Measurements from ENCODE around the gene ITFG1. TPM values are rescaled to one million over a fixed set of nuclear protein-coding genes. Genes with fewer than 3 reads are reported as not detected.

ITFG1 gene
- total and polyA plus RNA-seq, 11 donors = 13.0 to 102 (median 70.1) TPM

DNA sequence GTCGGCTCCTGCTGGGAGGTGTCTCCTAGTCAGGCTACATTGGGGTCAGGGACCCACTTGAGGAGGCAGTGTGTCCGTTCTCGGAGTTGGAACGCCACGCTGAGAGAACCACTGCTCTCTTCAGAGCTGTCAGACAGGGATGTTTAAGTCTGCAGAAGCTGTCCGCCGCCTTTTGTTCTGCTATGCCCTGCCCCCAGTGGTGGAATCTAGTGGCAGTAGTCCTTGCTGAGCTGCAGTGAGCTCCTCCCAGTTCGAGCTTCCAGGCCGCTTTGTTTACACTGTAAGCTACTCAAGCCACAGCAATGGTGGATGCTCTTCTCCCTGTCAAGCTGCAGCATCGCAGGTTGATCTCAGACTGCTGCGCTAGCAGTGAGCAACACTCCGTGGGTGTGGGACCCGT, 36.0 kb downstream of the ITFG1 start:
- ATAC-seq = no peak
- Histone ChIP-seq H3K27me3 (no peaks in the 10 kb centered on the region), H3K36me3 (peaks cover 0 to 56% (median 47%) of the 10 kb centered on the region in 9 donors), H3K27ac (no peak overlapping the region), H3K9me3 (no peaks in the 10 kb centered on the region), H3K4me3 (no peak overlapping the region), H3K4me1 (no peaks in the 10 kb centered on the region)
- intact Hi-C loops (cut with DNase I) = no loop called here
- 88 to 96% (median 92%) methylated on average over 12 to 13 of the region's 13 CpGs for WGBS, 4 donors
- DNase-seq = no peak
- TF ChIP-seq POLR2A (IDR thresholded peaks at IDR 0.05) = no peak
- TF ChIP-seq, protein P1, sequence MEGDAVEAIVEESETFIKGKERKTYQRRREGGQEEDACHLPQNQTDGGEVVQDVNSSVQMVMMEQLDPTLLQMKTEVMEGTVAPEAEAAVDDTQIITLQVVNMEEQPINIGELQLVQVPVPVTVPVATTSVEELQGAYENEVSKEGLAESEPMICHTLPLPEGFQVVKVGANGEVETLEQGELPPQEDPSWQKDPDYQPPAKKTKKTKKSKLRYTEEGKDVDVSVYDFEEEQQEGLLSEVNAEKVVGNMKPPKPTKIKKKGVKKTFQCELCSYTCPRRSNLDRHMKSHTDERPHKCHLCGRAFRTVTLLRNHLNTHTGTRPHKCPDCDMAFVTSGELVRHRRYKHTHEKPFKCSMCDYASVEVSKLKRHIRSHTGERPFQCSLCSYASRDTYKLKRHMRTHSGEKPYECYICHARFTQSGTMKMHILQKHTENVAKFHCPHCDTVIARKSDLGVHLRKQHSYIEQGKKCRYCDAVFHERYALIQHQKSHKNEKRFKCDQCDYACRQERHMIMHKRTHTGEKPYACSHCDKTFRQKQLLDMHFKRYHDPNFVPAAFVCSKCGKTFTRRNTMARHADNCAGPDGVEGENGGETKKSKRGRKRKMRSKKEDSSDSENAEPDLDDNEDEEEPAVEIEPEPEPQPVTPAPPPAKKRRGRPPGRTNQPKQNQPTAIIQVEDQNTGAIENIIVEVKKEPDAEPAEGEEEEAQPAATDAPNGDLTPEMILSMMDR (IDR thresholded peaks at IDR 0.05) = no peak

DNA sequence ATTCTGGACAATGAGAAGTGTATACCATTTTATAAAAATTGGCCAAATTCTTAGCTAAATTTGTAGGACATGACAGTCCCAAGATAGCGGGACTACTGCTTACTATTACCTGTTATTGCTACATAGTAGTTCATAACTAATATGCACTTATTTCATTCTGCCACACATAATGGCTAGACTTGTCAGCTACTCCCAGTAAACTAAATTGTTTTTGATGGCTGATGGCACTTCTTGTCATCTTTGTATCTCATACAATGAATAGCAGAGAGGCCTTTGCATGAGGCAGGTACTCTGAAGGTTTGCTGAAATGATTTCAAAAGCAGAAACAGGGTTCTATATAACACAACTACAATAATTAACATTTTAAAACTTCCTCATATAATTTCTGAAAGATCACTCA, 44.0 kb downstream of the ITFG1 start:
- ATAC-seq = no peak
- Histone ChIP-seq H3K9me3 (no peaks in the 10 kb centered on the region), H3K27ac (no peak overlapping the region), H3K4me3 (no peak overlapping the region), H3K4me1 (no peaks in the 10 kb centered on the region), H3K27me3 (no peaks in the 10 kb centered on the region), H3K36me3 (peaks cover 0 to 9% (median 0%) of the 10 kb centered on the region in 9 donors)
- intact Hi-C loops (cut with DNase I) = no loop called here
- no peak for TF ChIP-seq POLR2A (IDR thresholded peaks at IDR 0.05)
- TF ChIP-seq, protein P1 (IDR thresholded peaks at IDR 0.05) = no peak
- no peak for DNase-seq
- WGBS, 4 donors = 96 to 100% (median 98%) methylated on average over 1 of the region's 1 CpG

DNA sequence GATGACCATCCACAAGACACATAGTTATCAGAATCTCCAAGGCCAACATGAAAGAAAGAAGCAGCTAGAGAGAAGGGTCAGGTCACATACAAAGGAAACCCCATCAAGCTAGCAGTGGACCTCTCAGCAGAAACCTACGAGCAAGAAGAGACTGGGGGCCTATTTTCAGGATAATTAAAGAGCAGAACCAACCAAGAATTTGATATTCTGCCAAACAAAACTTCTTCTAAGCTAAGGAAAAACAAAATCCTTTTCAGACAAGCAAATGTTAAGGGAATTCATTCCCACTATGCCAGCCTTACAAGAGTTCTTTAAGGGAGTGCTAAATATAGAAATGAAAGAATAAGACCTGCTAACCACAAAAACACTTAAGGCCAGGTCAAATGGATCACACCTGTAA, 47.8 kb downstream of the ITFG1 start:
- Histone ChIP-seq H3K36me3 (peaks cover 0 to 6% (median 0%) of the 10 kb centered on the region in 9 donors), H3K27ac (no peak overlapping the region), H3K27me3 (no peaks in the 10 kb centered on the region), H3K4me3 (no peak overlapping the region), H3K9me3 (no peaks in the 10 kb centered on the region), H3K4me1 (no peaks in the 10 kb centered on the region)
- intact Hi-C loops (cut with DNase I) = no loop called here
- DNase-seq (no peak), ATAC-seq (no peak)
- WGBS, 4 donors = 68 to 84% (median 74%) methylated on average over 1 of the region's 1 CpG
- no peak for TF ChIP-seq POLR2A (IDR thresholded peaks at IDR 0.05)
- TF ChIP-seq, protein P1 (IDR thresholded peaks at IDR 0.05) = no peak

DNA sequence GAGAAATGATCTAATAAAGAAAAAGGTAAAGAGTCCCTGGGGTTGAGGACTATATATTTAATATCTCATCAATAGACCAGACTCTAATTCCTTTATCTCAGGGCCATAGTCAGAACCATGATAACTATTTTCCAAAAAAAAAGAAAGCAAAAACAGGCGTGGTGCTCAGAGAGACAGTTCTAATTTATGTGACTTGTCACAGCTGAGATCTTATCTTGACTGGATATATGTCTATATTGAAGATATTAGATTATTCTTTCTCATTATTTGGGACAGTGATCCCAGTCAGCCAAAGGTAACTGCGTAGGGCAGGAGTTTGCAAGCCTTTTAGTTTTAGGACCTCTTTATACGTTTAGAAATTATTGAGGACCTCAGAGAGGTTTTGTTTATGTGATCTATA, 52.4 kb downstream of the ITFG1 start:
- Histone ChIP-seq H3K36me3 (no peaks in the 10 kb centered on the region), H3K27me3 (no peaks in the 10 kb centered on the region), H3K9me3 (no peaks in the 10 kb centered on the region), H3K4me3 (no peak overlapping the region), H3K4me1 (no peaks in the 10 kb centered on the region), H3K27ac (no peak overlapping the region)
- DNase-seq (no peak), ATAC-seq (no peak)
- TF ChIP-seq POLR2A (IDR thresholded peaks at IDR 0.05) = no peak
- TF ChIP-seq, protein P1 (IDR thresholded peaks at IDR 0.05) = no peak
- intact Hi-C loops (cut with DNase I) = no loop called here
- 86 to 93% (median 89%) methylated on average over 3 of the region's 3 CpGs for WGBS, 4 donors

Data from heart left ventricle (tissue), 16 donors.